DMS79 (cell line): ENCODE results near the gene CDC42EP1.
"Not testable (repeated sequence)": the region's sequence is repeated elsewhere in the genome, so short reads cannot be mapped to it uniquely, and the experiment has no call there.

Experiments used
- DNase-seq: peaks from one replicate; lab custom pipeline; 2025; lab: John Stamatoyannopoulos, UW

CDC42EP1 gene, protein sequence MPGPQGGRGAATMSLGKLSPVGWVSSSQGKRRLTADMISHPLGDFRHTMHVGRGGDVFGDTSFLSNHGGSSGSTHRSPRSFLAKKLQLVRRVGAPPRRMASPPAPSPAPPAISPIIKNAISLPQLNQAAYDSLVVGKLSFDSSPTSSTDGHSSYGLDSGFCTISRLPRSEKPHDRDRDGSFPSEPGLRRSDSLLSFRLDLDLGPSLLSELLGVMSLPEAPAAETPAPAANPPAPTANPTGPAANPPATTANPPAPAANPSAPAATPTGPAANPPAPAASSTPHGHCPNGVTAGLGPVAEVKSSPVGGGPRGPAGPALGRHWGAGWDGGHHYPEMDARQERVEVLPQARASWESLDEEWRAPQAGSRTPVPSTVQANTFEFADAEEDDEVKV

DNA sequence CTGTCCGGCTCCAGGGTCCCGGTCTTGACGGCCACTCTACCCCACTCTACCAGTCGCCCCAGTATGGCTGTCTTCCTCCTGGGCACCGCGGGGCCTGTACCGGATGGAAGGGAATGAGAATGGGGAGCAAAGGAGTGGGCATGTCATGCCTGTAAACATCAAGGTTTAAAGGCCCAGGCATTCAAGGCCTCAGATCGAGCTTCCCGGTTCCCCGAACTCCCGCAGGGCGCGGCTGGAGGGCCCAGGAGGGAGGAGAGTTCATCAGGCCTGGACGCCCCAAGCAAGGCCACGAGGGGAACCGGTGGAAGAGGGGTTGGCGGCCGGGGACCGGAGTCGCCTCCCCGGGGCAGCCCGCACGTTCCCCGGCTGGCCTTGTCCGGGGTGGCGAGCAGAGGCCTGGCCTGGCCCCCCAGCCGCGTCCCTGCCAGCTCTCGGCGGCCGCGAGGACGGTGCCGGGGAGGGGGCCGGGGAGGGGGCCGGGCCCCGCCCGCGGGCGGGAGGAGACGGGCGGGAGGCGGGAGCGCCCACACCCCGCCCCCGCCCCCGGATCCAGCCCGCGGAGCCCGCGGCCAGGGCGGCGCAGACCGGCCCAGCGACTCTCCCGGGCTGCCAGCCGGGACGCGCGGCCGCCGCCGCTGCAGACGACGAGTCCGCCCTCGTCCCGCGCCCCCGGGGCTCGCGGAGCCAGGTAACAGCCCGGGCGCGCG, at the start of gene CDC42EP1:
Gene CDC42EP1 (plus strand): TSS at position 580 of the 707 bp plus-strand sequence. CDS start 5,870 bp downstream, outside the sequence.
- no peak for DNase-seq

DNA sequence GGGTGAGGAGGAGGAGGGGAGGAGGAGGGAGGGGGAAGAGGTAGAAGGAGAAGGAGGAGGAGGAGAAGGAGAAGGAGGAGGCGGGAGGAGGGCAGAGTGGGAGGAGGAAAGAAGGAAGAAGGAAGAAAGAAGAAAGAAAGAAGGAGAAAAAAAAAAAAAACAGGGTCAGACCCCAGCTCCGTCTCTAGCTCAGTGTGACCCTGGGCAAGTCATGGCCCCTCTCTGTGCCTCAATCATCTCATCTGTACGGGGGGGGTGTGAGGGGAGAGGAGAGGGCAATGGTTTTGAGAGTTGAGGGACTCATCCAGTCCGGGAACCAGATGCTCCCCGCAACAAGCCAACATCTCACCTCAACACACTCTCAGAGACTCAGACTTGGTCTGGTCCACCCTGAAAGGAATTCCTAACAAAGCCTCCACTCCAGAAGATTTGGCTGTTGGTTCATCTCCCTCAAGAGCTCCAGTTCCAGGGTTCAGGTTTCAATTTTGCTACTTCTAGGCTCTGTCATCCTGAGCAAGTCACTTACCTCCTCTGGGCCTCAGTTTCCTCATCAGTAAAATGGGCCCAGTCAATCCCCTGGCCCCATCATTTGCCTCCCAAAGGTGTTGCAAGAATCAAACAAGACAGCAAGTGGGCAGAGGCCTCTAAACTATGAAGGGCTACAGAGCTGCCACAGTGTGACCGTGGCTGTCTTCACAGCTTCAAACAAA, 48.7 kb upstream of the CDC42EP1 start:
- DNase-seq, result no peak

DNA sequence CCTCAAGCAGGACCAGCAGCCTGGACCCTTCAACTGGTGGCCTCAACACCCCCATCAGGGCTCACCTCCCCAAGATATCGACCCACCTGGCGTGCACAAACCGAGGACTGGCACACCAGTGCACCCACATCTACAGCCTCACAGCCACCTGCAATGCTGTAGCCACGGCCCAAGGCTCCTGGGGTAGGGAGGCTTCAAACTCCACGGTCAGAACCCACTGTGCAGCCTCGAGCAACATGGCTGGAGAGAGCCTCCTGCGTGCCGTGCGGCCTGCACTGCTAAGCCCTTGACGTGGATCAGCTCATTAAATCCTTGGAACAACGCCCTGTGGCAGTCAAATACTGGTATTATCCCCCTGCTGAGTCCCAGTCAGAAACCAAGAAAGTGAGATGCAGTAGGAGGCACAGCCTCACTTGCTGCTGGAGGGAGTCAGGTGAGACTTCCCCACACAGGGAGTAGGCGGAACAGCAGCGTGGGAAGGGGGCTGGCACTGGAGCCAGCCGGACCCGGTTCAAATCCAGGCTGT, 45.7 kb upstream of the CDC42EP1 start:
- no peak for DNase-seq

DNA sequence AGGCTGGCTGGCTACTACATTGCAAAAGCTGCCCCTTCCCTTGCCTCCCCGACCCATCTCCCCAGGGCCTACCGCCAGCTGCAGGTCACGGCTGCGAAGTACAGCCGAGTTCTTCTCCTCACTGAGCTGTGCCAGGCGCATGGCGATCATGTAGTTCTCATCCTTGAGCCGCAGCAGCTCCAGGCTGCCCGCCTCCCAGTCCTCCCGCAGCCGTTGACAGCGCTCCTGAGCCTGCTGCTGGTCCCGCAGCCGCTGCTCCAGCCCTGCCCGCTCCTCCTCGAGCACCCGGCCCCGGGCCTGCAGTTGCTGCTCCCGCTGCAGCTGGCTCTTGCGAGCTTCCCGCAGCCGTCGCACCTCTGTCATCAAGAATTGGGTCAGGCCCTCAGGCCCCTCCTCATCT, 44.4 kb upstream of the CDC42EP1 start:
- DNase-seq, result no peak

DNA sequence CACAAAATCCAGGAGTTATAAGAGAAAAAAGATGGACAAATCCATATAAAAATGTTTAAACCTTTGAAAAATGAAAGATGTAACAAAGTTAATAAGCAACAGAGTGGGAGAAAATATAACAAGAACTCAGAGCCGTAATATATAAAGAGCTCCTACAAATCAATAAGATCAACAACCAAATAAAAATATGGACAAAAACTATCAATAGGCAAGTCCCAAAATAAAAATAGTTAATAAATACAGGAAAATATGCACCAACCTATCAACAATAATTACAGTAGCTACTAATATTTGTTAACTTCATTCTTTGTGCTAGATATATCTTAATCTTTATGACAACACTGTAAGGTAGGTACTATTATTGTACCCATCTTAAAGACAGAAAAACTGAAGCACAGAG, 43.8 kb upstream of the CDC42EP1 start:
- no peak for DNase-seq

DNA sequence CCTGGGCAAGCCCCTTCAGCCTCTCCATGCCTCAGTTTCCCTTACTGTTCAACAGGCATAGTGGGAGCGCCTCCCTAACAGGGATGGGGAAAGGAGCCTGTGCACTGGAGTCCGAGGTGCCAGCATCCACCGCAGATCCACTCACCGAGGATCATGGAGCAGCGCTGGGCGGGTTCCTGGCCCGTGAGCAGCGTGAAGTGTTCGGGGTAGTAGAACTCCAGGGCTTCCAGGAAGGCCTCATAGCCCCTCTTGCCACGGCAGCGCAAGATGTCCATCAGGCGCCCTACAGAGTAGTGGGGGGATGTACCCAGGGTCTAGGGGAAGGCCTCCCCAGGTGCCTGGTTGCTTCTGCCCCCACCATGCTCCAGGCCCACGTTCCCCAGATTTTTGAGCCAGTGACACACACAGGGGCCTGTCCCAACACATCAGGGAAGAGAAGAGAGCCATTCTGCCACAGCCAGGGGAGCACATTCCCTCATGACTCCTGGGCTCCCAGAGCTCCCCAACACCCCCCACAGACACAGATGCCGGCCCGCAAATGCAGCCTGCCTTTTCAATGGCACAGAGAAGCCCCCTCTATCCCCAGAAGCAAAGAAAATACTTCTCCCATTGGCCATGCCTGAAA, 42.3 kb upstream of the CDC42EP1 start:
- DNase-seq, result no peak

DNA sequence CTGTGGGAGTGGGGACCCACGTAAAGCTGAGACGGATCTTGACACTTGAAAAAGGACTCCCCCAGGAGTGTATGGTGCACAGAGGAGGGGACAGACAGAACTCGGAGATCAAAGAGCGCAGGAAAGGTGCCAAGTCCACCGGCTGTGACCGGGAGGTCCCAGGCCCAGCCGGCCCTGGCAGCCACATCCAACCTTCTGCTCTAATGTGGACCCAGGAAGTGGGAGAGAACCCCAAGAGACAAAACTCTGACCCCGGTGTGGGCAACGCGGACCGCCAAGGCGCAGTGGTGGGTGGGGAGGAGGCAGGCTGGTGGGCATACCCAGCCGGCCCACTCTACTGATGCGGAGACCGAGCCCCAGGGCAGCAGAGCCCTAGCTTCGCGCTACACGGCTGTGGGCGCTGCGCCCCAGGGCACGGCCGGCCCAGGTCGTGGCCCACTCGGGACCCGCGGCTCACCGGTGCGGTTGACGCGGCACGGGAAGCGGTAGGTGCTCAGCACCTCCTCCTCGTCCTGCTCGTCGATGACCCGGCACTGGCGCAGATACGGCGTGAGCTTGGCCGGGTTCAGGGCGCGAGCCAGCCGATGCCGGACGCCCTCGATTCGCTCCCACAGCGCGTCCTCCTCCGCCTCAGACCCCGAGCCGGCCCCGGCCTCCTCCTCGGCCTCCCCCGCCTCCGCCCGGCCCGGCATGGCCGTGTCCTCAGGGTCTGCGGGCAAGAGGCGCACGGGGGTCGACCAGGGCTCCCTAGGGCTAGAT, 41.6 kb upstream of the CDC42EP1 start:
- DNase-seq, result no peak

DNA sequence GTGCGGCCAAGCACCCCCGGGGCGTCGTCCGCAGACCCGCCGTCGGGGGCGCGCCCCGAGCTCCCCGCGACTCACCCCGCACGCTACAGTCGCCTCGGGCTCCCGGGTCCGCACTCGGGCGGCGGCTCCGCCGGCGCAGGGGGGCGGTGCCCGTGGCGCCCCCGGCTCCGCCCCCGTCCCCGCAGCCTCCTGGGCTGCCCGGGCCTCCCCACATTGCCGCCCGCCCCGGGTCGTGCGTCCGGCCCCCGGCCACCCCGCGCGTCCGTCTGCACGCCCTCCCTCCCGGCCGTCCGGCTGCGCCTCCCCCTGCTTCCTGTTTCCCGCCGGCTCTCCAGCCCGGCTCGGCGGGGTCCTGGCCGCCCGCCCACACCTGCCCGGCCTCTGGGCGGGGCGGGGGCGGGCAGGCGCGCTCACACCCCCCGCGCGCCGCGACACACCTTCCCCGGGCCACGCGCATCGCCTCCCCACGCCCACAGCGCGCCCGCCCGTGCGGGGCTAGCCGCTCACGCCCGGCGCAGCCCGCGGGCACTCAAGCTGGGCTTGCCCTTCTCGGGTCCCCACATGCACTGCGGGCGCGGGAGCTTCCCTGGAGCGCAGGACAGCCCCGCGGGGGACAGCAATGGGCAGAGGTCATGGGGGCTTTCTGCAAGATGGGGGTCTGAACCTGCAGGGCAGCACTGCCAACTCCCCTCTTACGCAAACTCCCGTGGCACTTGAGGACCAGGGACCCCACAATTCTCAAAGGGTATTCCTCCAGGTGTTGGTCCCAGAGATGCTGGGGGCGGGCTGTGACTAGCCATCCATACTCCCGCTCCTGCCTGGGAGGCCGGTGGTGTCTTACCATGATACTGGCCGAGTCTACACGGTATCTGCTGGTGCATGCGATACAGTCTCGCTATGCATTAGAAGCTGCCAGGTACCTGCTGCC, 40.7 kb upstream of the CDC42EP1 start, which contains the start of gene CARD10:
Gene CARD10 (minus strand): TSS at position 148 of the 928 bp plus-strand sequence. CDS start 215 bp downstream, outside the sequence.
- no peak for DNase-seq

DNA sequence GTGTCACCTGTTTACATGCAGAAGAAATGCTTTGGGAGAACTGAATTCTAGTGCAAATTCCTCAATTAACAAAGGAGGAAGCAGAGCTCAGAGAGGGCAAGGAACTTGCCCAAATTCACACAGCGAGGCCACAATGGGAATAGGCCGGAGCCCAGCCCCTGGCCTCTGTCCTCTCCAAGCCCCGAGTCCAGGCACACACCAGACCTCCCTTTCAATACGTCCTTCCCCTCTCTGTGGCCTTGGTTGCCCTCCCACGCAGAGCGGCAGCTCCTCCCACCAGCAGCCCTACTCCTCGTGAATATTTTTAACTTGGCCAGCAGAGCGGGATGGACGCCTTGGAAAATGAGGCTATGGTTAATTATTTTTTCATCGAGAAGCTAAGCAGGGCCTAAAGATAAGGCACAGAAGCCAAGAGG, 39.5 kb upstream of the CDC42EP1 start:
- no peak for DNase-seq

DNA sequence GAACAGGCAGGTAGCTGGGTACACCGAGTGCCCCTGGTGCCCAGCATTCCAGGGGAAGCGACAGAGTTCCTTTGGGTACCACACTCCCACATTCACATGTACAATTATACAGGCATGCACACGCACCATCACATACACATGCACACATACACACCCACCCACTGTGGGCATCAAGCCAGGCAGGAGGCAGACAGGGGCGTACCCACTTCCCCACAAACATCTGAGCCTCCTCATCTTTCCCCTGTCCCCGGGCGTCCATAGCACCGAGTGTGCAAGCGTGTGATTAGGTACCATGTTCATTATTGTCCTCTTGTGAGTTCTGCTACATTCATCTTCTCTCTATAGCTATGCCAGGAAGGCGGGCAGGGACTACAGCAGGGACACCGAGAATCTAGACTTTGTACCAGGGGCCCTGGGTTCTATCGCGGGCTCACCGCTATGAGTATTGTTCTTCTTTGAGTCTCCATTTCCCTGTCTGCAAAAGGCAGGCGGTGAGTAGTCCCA, 39.0 kb upstream of the CDC42EP1 start:
- no peak for DNase-seq

DNA sequence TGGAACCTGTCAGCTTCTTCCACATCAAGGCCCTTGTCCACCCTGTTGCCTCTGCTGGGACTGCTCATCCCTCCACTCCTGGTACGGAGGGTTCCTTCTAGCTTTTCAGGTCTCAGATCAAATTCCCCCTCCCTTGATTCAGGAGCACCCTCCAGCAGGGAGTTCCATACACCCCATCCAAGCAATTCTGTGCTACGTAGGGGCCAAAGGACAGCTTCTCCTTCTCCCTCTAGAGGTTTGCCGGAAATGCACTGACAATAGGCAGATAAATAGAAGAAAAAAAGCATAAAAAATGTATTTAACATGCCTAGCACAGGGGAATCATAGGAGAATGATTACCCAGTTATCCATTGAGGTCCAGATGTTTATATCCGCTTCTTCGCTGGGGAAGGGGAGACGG, 37.8 kb upstream of the CDC42EP1 start:
- DNase-seq, result no peak

DNA sequence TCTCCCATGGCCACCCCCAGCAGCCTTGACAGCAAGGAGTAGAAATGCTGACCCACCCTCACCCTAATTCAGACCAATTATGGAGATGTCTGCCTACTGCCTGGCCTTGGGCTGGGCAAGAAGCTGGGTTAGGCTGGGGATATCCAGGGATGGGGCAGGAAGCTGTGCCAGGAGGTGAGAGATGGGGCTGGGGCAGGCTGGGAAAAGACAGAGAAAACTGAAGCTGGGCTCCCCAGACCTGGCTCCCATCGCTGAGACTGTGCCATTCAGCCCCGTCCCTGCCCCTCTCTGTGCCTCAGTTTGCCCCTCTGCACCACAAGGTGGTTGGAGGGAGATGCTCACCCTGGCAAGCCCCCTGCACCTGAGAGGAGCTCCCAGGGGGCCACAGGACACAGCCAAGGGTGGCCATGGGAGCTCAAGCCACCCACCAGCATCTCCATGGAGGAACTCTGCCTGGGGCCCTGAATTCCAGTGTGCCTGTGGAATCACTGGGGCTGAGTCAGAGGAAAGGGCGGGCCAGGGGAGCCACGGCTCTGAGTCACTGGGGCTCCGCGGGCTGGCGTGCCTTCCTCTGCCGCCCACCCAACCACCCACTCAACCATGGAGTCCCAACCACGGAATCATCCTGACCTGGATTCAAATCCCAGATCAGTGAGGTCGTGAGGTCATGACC, 35.1 kb upstream of the CDC42EP1 start:
- DNase-seq, result no peak

DNA sequence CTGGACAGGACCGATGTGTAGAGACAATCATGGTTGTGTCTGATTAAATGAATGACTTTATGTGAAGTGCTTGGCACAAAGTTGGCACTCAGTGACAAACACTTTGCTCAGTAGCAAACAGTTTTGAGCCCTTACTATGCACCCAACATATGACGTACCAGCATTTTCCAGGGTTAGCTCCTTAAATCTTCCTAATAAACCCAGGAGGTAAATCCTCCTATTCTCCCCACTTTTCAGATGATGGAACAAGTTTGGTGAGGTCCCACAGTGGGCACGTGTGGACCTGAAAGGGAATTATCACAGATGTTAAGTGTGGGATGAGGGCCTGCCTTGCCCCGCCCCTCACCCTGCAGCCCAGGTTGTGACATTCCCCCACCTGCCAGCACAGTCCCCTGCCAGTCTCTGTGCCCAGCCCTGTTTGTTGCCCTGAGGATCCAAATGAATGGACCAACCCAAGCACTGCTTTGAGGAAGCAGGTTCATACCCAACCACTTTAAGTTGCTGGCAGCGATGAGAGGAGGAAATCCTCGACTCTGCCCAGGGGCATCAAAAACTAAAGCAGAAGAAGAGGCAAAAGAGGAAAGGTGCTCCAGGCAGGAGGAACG, 34.4 kb upstream of the CDC42EP1 start:
- DNase-seq, result no peak

DNA sequence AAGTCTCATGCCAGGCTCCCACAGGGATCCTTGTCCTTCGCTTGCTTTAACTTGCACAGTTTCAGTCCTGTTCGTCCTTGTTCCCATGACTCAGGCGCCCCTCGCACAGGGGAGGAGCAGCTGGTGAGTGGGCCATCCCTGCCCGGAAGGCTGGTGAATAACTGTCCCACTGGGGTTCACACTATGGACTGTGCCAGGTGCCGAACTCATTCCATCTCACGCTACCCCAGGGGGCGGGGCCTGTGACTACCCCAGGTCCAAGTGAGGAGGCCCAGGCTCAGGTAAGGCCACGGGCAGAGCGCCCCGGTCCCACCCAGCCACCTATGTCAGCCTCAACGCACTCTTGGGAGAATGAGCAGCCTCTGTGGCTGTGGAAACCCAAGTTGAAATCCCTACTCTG, 33.9 kb upstream of the CDC42EP1 start:
- no peak for DNase-seq

DNA sequence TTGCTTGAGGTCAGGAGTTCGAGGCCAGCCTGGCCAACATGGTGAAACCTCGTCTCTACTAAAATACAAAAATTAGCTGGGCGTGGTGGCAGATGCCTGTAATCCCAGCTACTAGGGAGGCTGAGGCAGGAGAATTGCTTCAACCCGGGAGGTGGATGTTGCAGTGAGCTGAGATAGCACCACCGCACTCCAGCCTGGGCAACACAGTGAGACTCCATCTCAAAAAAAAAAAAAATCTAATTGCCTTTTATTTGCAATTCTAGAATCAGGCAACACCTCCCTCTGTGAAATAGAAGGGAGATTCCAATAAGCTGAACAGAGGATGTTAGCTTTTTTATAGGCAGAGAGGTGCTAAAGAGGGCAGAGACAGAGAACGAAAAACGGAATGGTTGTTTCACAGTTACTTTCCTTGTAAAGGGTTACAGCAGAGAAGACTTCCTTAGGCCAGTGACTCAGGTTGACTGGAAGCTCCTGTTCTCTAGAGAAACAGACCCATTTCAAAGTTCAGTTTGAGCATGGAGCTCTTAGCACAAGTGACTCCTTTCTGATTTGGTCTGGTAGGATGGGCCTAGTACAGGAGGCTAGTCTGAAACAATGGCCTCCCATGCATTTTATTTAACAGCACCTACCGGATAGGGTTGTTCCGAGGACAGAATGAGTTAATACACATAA, 33.1 kb upstream of the CDC42EP1 start:
- not testable (repeated sequence) for DNase-seq

DNA sequence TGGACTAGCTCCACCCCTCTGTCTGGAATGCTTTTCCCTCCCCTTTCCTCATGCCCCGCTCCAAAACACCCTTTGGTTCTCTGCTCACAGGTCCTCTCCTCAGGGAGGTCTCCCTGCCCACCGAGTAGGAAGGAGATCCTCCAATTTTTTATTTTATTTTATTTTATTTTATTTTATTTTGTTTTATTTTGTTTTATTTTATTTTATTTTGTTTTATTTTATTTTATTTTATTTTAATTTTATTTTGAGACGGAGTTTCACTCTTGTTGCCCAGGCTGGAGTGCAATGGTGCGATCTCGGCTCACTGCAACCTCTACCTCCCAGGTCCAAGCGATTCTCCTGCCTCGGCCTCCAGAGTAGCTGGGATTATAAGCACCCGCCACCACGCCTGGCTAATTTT, 32.3 kb upstream of the CDC42EP1 start:
- DNase-seq, result not testable (repeated sequence)

DNA sequence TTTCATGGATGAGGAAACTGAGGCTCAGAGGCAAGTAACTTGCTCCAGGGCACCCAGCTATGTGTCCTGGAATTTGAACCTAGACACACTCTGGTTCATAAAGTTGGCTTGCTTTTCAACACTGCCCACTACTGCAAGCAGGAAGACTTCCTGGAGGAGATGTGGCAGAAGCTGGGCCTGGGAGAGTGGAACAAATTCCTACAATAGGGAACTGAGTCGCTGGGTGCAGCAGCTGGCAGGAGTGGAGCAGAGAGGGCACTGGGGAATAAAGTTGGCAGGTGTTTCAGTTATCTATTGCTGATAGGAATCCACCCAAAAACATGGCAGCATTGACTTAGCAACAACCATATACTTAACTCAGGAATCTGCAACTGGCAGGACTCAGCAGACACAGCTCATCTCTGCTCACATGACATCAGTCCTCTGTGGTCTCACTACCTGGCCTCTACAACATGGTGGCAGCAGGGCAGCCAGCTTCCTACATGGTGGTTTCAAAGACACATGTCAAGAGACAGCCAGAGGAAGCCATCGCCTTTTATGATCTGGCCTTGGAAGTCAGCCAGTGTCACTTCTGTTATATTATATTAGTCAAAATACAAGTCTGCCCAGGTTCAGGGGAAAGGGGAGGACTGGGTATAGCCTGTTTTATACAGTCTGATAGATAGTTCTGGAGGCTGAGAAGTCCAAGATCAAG, 30.5 kb upstream of the CDC42EP1 start:
- DNase-seq, result no peak

DNA sequence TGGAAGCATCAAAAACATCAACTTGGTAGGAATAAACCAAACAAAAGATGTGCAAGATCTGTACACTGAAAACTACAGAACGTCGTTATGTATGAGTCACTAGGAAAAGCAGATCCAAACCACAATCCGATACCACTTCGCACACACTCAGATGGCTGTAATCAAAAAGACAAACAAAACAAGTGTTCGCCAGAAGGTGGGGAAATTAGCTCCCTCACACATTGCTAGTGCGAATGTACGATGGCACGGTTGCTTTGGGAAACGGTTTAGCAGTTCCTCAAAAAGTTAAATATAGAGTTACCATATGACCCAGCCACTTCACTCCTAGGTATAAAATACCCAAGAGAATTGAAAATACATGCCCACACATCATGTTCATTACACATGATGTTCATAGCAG, 26.3 kb upstream of the CDC42EP1 start:
- DNase-seq, result no peak
